Measurements from ENCODE around the gene STAT4.

DNA sequence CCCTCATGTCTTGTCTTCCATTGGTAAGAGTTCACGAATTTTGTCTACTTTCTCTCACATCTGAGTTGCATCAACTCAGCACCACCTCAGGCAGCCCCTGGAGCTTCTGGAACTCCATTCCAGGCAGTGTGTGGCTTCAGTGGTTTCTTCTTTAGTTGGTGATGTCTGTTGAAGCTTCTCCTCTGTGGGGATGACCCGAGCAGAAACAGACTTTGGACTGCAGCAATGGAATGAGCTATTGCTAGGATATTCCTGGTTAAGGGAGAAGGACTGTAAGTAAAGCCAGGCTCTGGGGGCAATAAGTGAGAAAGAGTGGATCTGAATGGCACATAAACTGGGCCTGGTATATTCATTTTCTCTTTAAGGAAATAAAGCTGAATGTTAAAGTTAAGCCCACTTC is 32.3 kb upstream of the STAT4 start:
- TF ChIP-seq, protein P1, sequence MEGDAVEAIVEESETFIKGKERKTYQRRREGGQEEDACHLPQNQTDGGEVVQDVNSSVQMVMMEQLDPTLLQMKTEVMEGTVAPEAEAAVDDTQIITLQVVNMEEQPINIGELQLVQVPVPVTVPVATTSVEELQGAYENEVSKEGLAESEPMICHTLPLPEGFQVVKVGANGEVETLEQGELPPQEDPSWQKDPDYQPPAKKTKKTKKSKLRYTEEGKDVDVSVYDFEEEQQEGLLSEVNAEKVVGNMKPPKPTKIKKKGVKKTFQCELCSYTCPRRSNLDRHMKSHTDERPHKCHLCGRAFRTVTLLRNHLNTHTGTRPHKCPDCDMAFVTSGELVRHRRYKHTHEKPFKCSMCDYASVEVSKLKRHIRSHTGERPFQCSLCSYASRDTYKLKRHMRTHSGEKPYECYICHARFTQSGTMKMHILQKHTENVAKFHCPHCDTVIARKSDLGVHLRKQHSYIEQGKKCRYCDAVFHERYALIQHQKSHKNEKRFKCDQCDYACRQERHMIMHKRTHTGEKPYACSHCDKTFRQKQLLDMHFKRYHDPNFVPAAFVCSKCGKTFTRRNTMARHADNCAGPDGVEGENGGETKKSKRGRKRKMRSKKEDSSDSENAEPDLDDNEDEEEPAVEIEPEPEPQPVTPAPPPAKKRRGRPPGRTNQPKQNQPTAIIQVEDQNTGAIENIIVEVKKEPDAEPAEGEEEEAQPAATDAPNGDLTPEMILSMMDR (IDR thresholded peaks at IDR 0.05; ENCODE audit: insufficient read depth, low read length, poor library complexity, severe bottlenecking) = no peak
- no peak for TF ChIP-seq EZH2phosphoT487 (conservative IDR thresholded peaks at IDR 0.05; ENCODE audit: low read length)
